Panc1 (cell line): ENCODE measurements around the gene MORC3. TPM values are rescaled to one million over a fixed set of nuclear protein-coding genes. Genes with fewer than 3 reads are reported as not detected.

Experiments used
- ATAC-seq: fragments of 200-7000 bp; cut with Tn5 transposase; 2 replicates; pipeline ENCODE4 v1.9.1; 2020; ENCODE audit warnings: mild to moderate bottlenecking, moderate library complexity
- BruUV-seq: library from RNA; stranded (reverse); fragments of 400-500 nt; replicated peaks from 2 replicates; lab custom pipeline; 2021; lab: Mats Ljungman, UMichigan
- CTCF ChIA-PET: fragments of 300-600 bp; sonication (Branson Sonifier 250); formaldehyde crosslinking; loops from one replicate; lab custom pipeline; 2022; ENCODE audit warnings: antibody characterized with exemption; lab: Charles Lee
- POLR2A ChIA-PET: fragments of 300-600 bp; sonication (Branson Sonifier 250); formaldehyde crosslinking; loops from one replicate; lab custom pipeline; 2022; ENCODE audit warnings: antibody characterized with exemption; lab: Charles Lee
- DNase-seq: peaks from one replicate; pipeline ENCODE4 v3.0.0-alpha.2; 2010; ENCODE audit warnings: low read depth, low spot score
- H3K27ac ChIP-seq: 2 replicates; pipeline ENCODE4 v1.5.1; 2011; ENCODE audit warnings: mild to moderate bottlenecking, low read length, inconsistent platforms
- H3K27me3 ChIP-seq: fragments of 200-500 bp; sonication (Bioruptor generic); 2 replicates; pipeline ENCODE4 v1.6.0; 2014; ENCODE audit warnings: low read length, inconsistent platforms; ENCODE audit not compliant: control insufficient read depth, insufficient read depth
- H3K36me3 ChIP-seq: fragments of 200-500 bp; sonication (Bioruptor generic); 2 replicates; pipeline ENCODE4 v1.5.1; 2014; ENCODE audit warnings: inconsistent platforms, mild to moderate bottlenecking, low read length, moderate library complexity; ENCODE audit not compliant: control insufficient read depth, insufficient read depth
- H3K4me1 ChIP-seq: 2 replicates; pipeline ENCODE4 v1.5.1; 2011; ENCODE audit warnings: inconsistent platforms, mild to moderate bottlenecking, low read length, moderate library complexity; ENCODE audit not compliant: control insufficient read depth, insufficient read depth
- H3K4me3 ChIP-seq, 2 experiments: 2 replicates each; pipeline ENCODE4 v1.5.1; 2011 to 2012; ENCODE audit warnings: low read depth in 2 of 2, low read length in 2 of 2, mild to moderate bottlenecking in 2 of 2, inconsistent platforms in 1 of 2, moderate library complexity in 1 of 2
- H3K9me3 ChIP-seq: fragments of 200-500 bp; sonication (Bioruptor generic); 2 replicates; pipeline ENCODE4 v1.5.1; 2014; ENCODE audit warnings: low read depth, mild to moderate bottlenecking, inconsistent platforms, low read length, moderate library complexity; ENCODE audit not compliant: control insufficient read depth, insufficient read depth
- CTCF ChIP-seq: fragments of 450-650 bp; IDR thresholded peaks from 2 replicates; pipeline ENCODE4 v1.5.1; 2017; ENCODE audit warnings: mild to moderate bottlenecking
- POLR2AphosphoS5 ChIP-seq: IDR thresholded peaks from 2 replicates; pipeline ENCODE4 v1.6.1; 2012; ENCODE audit warnings: mild to moderate bottlenecking, low read depth, low read length, moderate library complexity
- REST ChIP-seq, 2 experiments: IDR thresholded peaks; 2 replicates each; pipeline ENCODE4 v1.6.1; 2011 to 2012; ENCODE audit warnings: low read depth in 2 of 2, control low read depth in 1 of 2, low read length in 1 of 2, mild to moderate bottlenecking in 1 of 2, moderate library complexity in 1 of 2; ENCODE audit not compliant: insufficient read depth in 1 of 2
- SIN3A ChIP-seq: IDR thresholded peaks from 2 replicates; pipeline ENCODE4 v1.6.1; 2012; ENCODE audit warnings: low read depth, mild to moderate bottlenecking, low read length, moderate library complexity, borderline replicate concordance; ENCODE audit not compliant: insufficient read depth
- TCF7L2 ChIP-seq: IDR thresholded peaks from 2 replicates; pipeline ENCODE4 v1.6.1; 2011; ENCODE audit warnings: mild to moderate bottlenecking, low read depth, low read length, inconsistent platforms
- in situ Hi-C: cut with HindIII; loops from 2 replicates; pipeline ENCODE4 v1.10.0; 2016; ENCODE audit warnings: low sequenced_read_pairs, low pct_unique_long_range_greater_than_20kb
- intact Hi-C: fragments of 100-400 bp; cut with micrococcal nuclease; formaldehyde crosslinking; loops from one replicate; pipeline ENCODE4 v1.10.0; 2022; ENCODE audit not compliant: unreplicated experiment
- total RNA-seq: library from RNA; stranded (reverse); gene quantifications from one replicate; pipeline ENCODE4 v1.2.1, GENCODE V29; 2021; ENCODE audit not compliant: unreplicated experiment

Gene MORC3
- total RNA-seq, 1 experiment from 2014 or later: 16.8 TPM

- ATAC-seq (no peak), DNase-seq (no peak)
- intact Hi-C loops: no loop called here
- H3K27ac ChIP-seq: no peak overlapping the region
- H3K4me3 ChIP-seq: no peak overlapping the region
- H3K9me3 ChIP-seq: no peaks in the 10 kb centered on the region
- H3K4me1 ChIP-seq: no peaks in the 10 kb centered on the region
- CTCF ChIA-PET: no interaction called here
- TF ChIP-seq CTCF (no peak), POLR2AphosphoS5 (no peak), SIN3A (no peak), REST (IDR thresholded peaks at IDR 0.05; ENCODE audit: insufficient read depth in 1 of 2, low read depth in 2 of 2, low read length in 1 of 2) (no peak), TCF7L2 (no peak)
- in situ Hi-C loops: no loop called here
- POLR2A ChIA-PET: no interaction called here
- H3K36me3 ChIP-seq: no peaks in the 10 kb centered on the region
- BruUV-seq: no TSS peak
- H3K27me3 ChIP-seq: no peaks in the 10 kb centered on the region
Measured at GRCh38 chr21:36291509-36291908, 28.5 kb upstream of the MORC3 start.

- no peaks in the 10 kb centered on the region for H3K27me3 ChIP-seq
- ChIA-PET POLR2A (no interaction called here), CTCF (no interaction called here)
- intact Hi-C loops (no loop called here), in situ Hi-C loops (no loop called here)
- TF ChIP-seq POLR2AphosphoS5: no peak
- no peak for TF ChIP-seq TCF7L2
- no peak for TF ChIP-seq REST (IDR thresholded peaks at IDR 0.05; ENCODE audit: insufficient read depth in 1 of 2, low read depth in 2 of 2, low read length in 1 of 2)
- TF ChIP-seq CTCF: no peak
- TF ChIP-seq SIN3A: no peak
- H3K9me3 ChIP-seq: no peaks in the 10 kb centered on the region
- H3K27ac ChIP-seq: 0 out of 2 replicates have a peak overlapping the region, but pooled peaks have one; percentile 7
- ATAC-seq: no peak
- H3K4me1 ChIP-seq: no peaks in the 10 kb centered on the region
- no TSS peak for BruUV-seq
- no peaks in the 10 kb centered on the region for H3K36me3 ChIP-seq
- no peak overlapping the region for H3K4me3 ChIP-seq
- DNase-seq: no peak
Measured at GRCh38 chr21:36297406-36297937, 22.5 kb upstream of the MORC3 start.
